HUES48 (cell line): ENCODE measurements around the gene SLC13A2.
"Not testable (repeated sequence)": the region's sequence is repeated elsewhere in the genome, so short reads cannot be mapped to it uniquely, and the experiment has no call there.

ENCODE experiments used
- H3K27ac ChIP-seq: one replicate; pipeline ENCODE4 v1.7.0; 2013; ENCODE audit warnings: low read depth, low read length, inconsistent platforms
- H3K27me3 ChIP-seq: 2 replicates; pipeline ENCODE4 v1.6.1; 2013; ENCODE audit warnings: mild to moderate bottlenecking, low read length; ENCODE audit not compliant: control insufficient read depth, insufficient read depth
- H3K36me3 ChIP-seq: 2 replicates; pipeline ENCODE4 v1.6.1; 2013; ENCODE audit warnings: low read length; ENCODE audit not compliant: control insufficient read depth, insufficient read depth
- H3K4me1 ChIP-seq: 2 replicates; pipeline ENCODE4 v1.6.1; 2013; ENCODE audit warnings: mild to moderate bottlenecking, low read length; ENCODE audit not compliant: control insufficient read depth, insufficient read depth
- H3K4me3 ChIP-seq: 2 replicates; pipeline ENCODE4 v1.5.1; 2013; ENCODE audit warnings: mild to moderate bottlenecking, low read depth, low read length
- H3K9ac ChIP-seq: 2 replicates; pipeline ENCODE4 v1.6.1; 2013; ENCODE audit warnings: mild to moderate bottlenecking, low read depth, low read length, moderate library complexity
- H3K9me3 ChIP-seq: 2 replicates; pipeline ENCODE4 v1.6.1; 2013; ENCODE audit warnings: low read length; ENCODE audit not compliant: control insufficient read depth, insufficient read depth

The SLC13A2 gene

GRCh38 chr17:28519236-28519635, 45.8 kb downstream of the SLC13A2 start:
- no peaks in the 10 kb centered on the region for H3K27me3 ChIP-seq
- no peak overlapping the region for H3K4me3 ChIP-seq
- no peaks in the 10 kb centered on the region for H3K4me1 ChIP-seq
- H3K9me3 ChIP-seq, result no peaks in the 10 kb centered on the region
- H3K27ac ChIP-seq, result no peak overlapping the region
- H3K9ac ChIP-seq, result no peak overlapping the region
- no peaks in the 10 kb centered on the region for H3K36me3 ChIP-seq

GRCh38 chr17:28520687-28521086, 47.2 kb downstream of the SLC13A2 start:
- no peaks in the 10 kb centered on the region for H3K9me3 ChIP-seq

GRCh38 chr17:28521311-28522085, 48.1 kb downstream of the SLC13A2 start:
- no peaks in the 10 kb centered on the region for H3K4me1 ChIP-seq
- H3K36me3 ChIP-seq, result no peaks in the 10 kb centered on the region
- no peak overlapping the region for H3K4me3 ChIP-seq
- H3K9me3 ChIP-seq, result no peaks in the 10 kb centered on the region
- no peak overlapping the region for H3K27ac ChIP-seq
- H3K27me3 ChIP-seq, result no peaks in the 10 kb centered on the region
- H3K9ac ChIP-seq, result no peak overlapping the region

More at GRCh38 chr17:28520687-28521086, 47.2 kb downstream of the SLC13A2 start:
- Histone ChIP-seq H3K4me1 (no peaks in the 10 kb centered on the region), H3K4me3 (no peak overlapping the region), H3K27me3 (no peaks in the 10 kb centered on the region), H3K9ac (no peak overlapping the region), H3K27ac (no peak overlapping the region), H3K36me3 (no peaks in the 10 kb centered on the region)

GRCh38 chr17:28522281-28522680, 48.8 kb downstream of the SLC13A2 start:
- H3K4me3 ChIP-seq, H3K36me3 ChIP-seq: not testable (repeated sequence)

GRCh38 chr17:28523186-28523585, 49.7 kb downstream of the SLC13A2 start:
- Histone ChIP-seq H3K27me3 (no peaks in the 10 kb centered on the region), H3K36me3 (no peaks in the 10 kb centered on the region), H3K4me1 (no peaks in the 10 kb centered on the region), H3K4me3 (no peak overlapping the region), H3K27ac (no peak overlapping the region), H3K9me3 (no peaks in the 10 kb centered on the region), H3K9ac (no peak overlapping the region)

More at GRCh38 chr17:28522281-28522680, 48.8 kb downstream of the SLC13A2 start:
- H3K9me3 ChIP-seq, H3K9ac ChIP-seq, H3K27ac ChIP-seq, H3K4me1 ChIP-seq, H3K27me3 ChIP-seq: not testable (repeated sequence)

- H3K36me3 ChIP-seq, result no peaks in the 10 kb centered on the region
- H3K9me3 ChIP-seq, result no peaks in the 10 kb centered on the region
- H3K4me1 ChIP-seq, result no peaks in the 10 kb centered on the region
- H3K4me3 ChIP-seq, result no peak overlapping the region
- no peaks in the 10 kb centered on the region for H3K27me3 ChIP-seq
- H3K9ac ChIP-seq, result no peak overlapping the region
- H3K27ac ChIP-seq, result no peak overlapping the region
These were observed 50.4 kb downstream of the SLC13A2 start for GRCh38 chr17:28523876-28524275.

GRCh38 chr17:28524476-28525424, 51.3 kb downstream of the SLC13A2 start:
- no peaks in the 10 kb centered on the region for H3K9me3 ChIP-seq
- no peak overlapping the region for H3K4me3 ChIP-seq
- H3K27ac ChIP-seq, result no peak overlapping the region
- no peaks in the 10 kb centered on the region for H3K36me3 ChIP-seq
- H3K9ac ChIP-seq, result no peak overlapping the region
- no peaks in the 10 kb centered on the region for H3K27me3 ChIP-seq
- no peaks in the 10 kb centered on the region for H3K4me1 ChIP-seq

- H3K27me3 ChIP-seq, result no peaks in the 10 kb centered on the region
- H3K9ac ChIP-seq, result no peak overlapping the region
- H3K9me3 ChIP-seq, result no peaks in the 10 kb centered on the region
- no peaks in the 10 kb centered on the region for H3K36me3 ChIP-seq
- H3K4me1 ChIP-seq, result no peaks in the 10 kb centered on the region
- H3K4me3 ChIP-seq, result no peak overlapping the region
- no peak overlapping the region for H3K27ac ChIP-seq
These were observed 52.9 kb downstream of the SLC13A2 start for GRCh38 chr17:28526381-28526780.

- Histone ChIP-seq H3K27me3 (no peaks in the 10 kb centered on the region), H3K9me3 (no peaks in the 10 kb centered on the region), H3K9ac (no peak overlapping the region), H3K36me3 (no peaks in the 10 kb centered on the region), H3K27ac (no peak overlapping the region), H3K4me1 (no peaks in the 10 kb centered on the region), H3K4me3 (no peak overlapping the region)
These were observed 53.8 kb downstream of the SLC13A2 start for GRCh38 chr17:28527181-28527681.

- Histone ChIP-seq H3K4me3 (no peak overlapping the region), H3K9ac (no peak overlapping the region), H3K4me1 (no peaks in the 10 kb centered on the region), H3K36me3 (no peaks in the 10 kb centered on the region), H3K27ac (no peak overlapping the region), H3K9me3 (no peaks in the 10 kb centered on the region), H3K27me3 (no peaks in the 10 kb centered on the region)
These were observed 54.4 kb downstream of the SLC13A2 start for GRCh38 chr17:28527859-28528258.
